ENCODE data around the gene MOCS1.

The MOCS1 gene

DNA sequence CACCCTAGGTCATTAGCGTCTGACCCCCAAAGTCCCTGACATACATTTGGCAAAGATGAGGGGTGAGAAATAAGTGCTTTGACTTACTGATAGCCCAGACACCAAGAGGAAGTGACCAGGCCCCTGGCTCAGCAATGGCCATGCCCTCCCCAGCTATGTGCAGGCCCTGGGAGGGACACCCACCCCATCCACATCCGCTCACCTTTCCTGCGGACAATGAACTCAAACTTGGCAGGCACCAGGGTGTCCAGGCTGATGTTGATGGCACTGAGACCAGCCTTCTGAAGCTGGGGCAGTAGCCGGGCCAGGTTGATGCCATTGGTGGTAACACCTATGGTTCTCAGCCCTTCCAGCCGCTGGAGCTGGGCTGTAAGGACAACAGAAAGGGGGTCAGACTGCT lies 18.4 kb downstream of the MOCS1 start:
- H3K9me3 ChIP-seq (ENCODE audit: control insufficient read depth, insufficient read depth, low read depth, low read length), result no peaks in the 10 kb centered on the region
- no peaks in the 10 kb centered on the region for H3K4me1 ChIP-seq (ENCODE audit: control insufficient read depth, insufficient read depth, low read length)
- ChIA-PET CTCF (interaction anchor here (0.7 to 1.1 kb wide), 2 partner anchors 9 to 51 kb away, joined by 3 to 4 read pairs; no protein-coding TSS in a partner anchor), POLR2A (interaction anchor here (1.5 kb wide), 1 partner anchor 19 kb away, joined by 4 read pairs; the partner anchor contains the start of gene MOCS1)
- TF ChIP-seq KLF1 (tag by site-specific recombination; IDR thresholded peaks at IDR 0.05), result no peak
- TF ChIP-seq, protein P1, sequence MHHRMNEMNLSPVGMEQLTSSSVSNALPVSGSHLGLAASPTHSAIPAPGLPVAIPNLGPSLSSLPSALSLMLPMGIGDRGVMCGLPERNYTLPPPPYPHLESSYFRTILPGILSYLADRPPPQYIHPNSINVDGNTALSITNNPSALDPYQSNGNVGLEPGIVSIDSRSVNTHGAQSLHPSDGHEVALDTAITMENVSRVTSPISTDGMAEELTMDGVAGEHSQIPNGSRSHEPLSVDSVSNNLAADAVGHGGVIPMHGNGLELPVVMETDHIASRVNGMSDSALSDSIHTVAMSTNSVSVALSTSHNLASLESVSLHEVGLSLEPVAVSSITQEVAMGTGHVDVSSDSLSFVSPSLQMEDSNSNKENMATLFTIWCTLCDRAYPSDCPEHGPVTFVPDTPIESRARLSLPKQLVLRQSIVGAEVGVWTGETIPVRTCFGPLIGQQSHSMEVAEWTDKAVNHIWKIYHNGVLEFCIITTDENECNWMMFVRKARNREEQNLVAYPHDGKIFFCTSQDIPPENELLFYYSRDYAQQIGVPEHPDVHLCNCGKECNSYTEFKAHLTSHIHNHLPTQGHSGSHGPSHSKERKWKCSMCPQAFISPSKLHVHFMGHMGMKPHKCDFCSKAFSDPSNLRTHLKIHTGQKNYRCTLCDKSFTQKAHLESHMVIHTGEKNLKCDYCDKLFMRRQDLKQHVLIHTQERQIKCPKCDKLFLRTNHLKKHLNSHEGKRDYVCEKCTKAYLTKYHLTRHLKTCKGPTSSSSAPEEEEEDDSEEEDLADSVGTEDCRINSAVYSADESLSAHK (tag by site-specific recombination; IDR thresholded peaks at IDR 0.05), result no peak
- TF ChIP-seq, protein P2, sequence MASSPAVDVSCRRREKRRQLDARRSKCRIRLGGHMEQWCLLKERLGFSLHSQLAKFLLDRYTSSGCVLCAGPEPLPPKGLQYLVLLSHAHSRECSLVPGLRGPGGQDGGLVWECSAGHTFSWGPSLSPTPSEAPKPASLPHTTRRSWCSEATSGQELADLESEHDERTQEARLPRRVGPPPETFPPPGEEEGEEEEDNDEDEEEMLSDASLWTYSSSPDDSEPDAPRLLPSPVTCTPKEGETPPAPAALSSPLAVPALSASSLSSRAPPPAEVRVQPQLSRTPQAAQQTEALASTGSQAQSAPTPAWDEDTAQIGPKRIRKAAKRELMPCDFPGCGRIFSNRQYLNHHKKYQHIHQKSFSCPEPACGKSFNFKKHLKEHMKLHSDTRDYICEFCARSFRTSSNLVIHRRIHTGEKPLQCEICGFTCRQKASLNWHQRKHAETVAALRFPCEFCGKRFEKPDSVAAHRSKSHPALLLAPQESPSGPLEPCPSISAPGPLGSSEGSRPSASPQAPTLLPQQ (tag by site-specific recombination; IDR thresholded peaks at IDR 0.05), result no peak
- TF ChIP-seq ZNF140 (tag by site-specific recombination; IDR thresholded peaks at IDR 0.05), result no peak
- no peak for TF ChIP-seq ZNF433 (tag by site-specific recombination; IDR thresholded peaks at IDR 0.05; ENCODE audit: low read depth)
- TF ChIP-seq ZBTB17 (tag by site-specific recombination; IDR thresholded peaks at IDR 0.05), result no peak
- no peak for TF ChIP-seq ZNF350 (tag by site-specific recombination; IDR thresholded peaks at IDR 0.05)
- no peak for TF ChIP-seq ZNF354C (tag by site-specific recombination; IDR thresholded peaks at IDR 0.05; ENCODE audit: borderline replicate concordance, low read depth)
- TF ChIP-seq, protein P3, sequence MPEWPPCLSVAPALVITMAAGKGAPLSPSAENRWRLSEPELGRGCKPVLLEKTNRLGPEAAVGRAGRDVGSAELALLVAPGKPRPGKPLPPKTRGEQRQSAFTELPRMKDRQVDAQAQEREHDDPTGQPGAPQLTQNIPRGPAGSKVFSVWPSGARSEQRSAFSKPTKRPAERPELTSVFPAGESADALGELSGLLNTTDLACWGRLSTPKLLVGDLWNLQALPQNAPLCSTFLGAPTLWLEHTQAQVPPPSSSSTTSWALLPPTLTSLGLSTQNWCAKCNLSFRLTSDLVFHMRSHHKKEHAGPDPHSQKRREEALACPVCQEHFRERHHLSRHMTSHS (tag by site-specific recombination; IDR thresholded peaks at IDR 0.05), result no peak
- TF ChIP-seq, protein P4, sequence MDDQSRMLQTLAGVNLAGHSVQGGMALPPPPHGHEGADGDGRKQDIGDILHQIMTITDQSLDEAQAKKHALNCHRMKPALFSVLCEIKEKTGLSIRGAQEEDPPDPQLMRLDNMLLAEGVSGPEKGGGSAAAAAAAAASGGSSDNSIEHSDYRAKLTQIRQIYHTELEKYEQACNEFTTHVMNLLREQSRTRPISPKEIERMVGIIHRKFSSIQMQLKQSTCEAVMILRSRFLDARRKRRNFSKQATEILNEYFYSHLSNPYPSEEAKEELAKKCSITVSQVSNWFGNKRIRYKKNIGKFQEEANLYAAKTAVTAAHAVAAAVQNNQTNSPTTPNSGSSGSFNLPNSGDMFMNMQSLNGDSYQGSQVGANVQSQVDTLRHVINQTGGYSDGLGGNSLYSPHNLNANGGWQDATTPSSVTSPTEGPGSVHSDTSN (CRISPR knock-in tag; IDR thresholded peaks at IDR 0.05), result no peak
- TF ChIP-seq, protein P5, sequence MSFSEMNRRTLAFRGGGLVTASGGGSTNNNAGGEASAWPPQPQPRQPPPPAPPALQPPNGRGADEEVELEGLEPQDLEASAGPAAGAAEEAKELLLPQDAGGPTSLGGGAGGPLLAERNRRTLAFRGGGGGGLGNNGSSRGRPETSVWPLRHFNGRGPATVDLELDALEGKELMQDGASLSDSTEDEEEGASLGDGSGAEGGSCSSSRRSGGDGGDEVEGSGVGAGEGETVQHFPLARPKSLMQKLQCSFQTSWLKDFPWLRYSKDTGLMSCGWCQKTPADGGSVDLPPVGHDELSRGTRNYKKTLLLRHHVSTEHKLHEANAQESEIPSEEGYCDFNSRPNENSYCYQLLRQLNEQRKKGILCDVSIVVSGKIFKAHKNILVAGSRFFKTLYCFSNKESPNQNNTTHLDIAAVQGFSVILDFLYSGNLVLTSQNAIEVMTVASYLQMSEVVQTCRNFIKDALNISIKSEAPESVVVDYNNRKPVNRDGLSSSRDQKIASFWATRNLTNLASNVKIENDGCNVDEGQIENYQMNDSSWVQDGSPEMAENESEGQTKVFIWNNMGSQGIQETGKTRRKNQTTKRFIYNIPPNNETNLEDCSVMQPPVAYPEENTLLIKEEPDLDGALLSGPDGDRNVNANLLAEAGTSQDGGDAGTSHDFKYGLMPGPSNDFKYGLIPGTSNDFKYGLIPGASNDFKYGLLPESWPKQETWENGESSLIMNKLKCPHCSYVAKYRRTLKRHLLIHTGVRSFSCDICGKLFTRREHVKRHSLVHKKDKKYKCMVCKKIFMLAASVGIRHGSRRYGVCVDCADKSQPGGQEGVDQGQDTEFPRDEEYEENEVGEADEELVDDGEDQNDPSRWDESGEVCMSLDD (tag by site-specific recombination; IDR thresholded peaks at IDR 0.05), result no peak
- H3K4me3 ChIP-seq (ENCODE audit: low read depth, low read length), result no peak overlapping the region
- H3K36me3 ChIP-seq (ENCODE audit: control insufficient read depth in 2 of 2, insufficient read depth in 1 of 2, low read length in 2 of 2), result peaks cover 6 to 54% of the 10 kb centered on the region in 2 experiments; a peak in 2 of 3 replicates
- H3K27ac ChIP-seq (ENCODE audit: extremely low read depth, low read depth, low read length), result no peak overlapping the region

DNA sequence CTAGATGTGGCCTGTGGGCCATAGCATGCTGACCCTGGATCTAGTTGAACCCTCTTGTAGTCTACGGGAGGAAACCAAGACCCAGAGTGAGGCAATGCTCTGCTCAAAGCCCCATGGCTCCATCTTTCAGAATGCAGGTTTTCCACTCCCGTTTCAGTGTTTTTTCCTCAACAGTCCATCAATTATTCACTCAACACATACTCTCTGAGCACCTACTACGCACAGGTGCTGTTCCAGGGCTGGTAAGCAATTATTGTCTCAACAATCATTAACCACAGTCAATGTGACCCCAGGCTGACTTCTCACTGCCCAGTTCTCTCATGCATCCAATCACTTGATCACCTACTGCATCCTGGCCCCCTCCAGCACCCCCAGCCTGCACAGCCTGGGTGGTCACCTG lies 20.0 kb downstream of the MOCS1 start:
- no peak overlapping the region for H3K27ac ChIP-seq (ENCODE audit: extremely low read depth, low read depth, low read length)
- no peaks in the 10 kb centered on the region for H3K9me3 ChIP-seq (ENCODE audit: control insufficient read depth, insufficient read depth, low read depth, low read length)
- H3K4me3 ChIP-seq (ENCODE audit: low read depth, low read length), result no peak overlapping the region
- CTCF ChIA-PET, result interaction anchor here (0.6 kb wide), 1 partner anchor 130 kb away, joined by 3 read pairs; no protein-coding TSS in a partner anchor
- TF ChIP-seq ZNF610 (tag by site-specific recombination; IDR thresholded peaks at IDR 0.05; ENCODE audit: borderline replicate concordance) (no peak), MZF1 (tag by site-specific recombination; IDR thresholded peaks at IDR 0.05; ENCODE audit: borderline replicate concordance) (no peak), ZNF416 (tag by site-specific recombination; IDR thresholded peaks at IDR 0.05) (no peak)
- H3K36me3 ChIP-seq (ENCODE audit: control insufficient read depth in 2 of 2, insufficient read depth in 1 of 2, low read length in 2 of 2), result peaks cover 0 to 54% of the 10 kb centered on the region in 2 experiments; a peak in 1 of 3 replicates
- H3K4me1 ChIP-seq (ENCODE audit: control insufficient read depth, insufficient read depth, low read length), result no peaks in the 10 kb centered on the region
- POLR2A ChIA-PET, result no interaction called here
